ENCODE measurements around the gene CATSPERZ. TPM values are rescaled to one million over a fixed set of nuclear protein-coding genes. Genes with fewer than 3 reads are reported as not detected.

Gene CATSPERZ
- total and polyA plus RNA-seq, 8 donors, result 0.27 to 1.5 (median 0.51) TPM; not detected in 5

DNA sequence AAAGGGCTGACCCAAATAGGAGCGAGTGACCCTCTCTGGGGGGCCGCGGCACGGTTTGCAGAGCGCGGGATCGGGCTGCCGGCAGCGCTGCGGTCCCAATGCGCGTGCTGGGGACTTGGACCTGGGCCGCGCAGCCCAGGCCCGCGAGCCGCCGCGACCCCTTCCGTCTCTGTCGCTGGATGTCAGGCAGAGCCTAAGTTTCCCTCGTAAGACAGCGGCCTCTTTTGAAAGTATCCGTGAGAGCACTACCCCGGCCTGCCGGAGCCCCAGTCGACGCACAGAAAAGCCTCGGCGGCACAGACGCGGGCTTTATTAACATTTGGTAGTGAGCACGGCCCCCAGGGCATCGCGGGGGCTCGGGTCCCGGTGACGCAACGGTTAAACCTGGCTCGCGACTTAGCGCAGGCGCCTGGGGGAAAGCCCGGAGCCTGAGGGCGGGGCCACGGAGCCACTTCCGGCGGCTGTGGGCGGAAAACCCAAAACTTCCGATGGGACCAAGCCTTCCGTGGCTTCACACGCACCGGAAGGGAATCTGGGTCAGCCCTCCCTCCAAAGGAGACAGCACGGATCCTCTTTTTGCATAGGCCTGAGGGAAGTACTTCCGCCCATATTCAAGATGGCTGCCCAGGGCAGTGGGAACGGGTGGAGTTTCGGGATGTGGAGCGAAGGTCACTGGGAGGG lies 30.5 kb upstream of the CATSPERZ start:
- Histone ChIP-seq H3K36me3 (no peaks in the 10 kb centered on the region), H3K27me3 (no peaks in the 10 kb centered on the region), H3K27ac (peak overlapping the region; percentile 87 to 96 (median 96)), H3K4me1 (peaks cover 0 to 14% (median 10%) of the 10 kb centered on the region in 3 donors), H3K4me3 (peak overlapping the region; percentile 63 to 83 (median 70)), H3K9me3 (no peaks in the 10 kb centered on the region)
- FAIRE-seq (peak; percentile 85), DNase-seq (peak; percentile 95 to 99 (median 98)), ATAC-seq (peak; percentile 79 to 87 (median 82))
- TF ChIP-seq, protein P1, sequence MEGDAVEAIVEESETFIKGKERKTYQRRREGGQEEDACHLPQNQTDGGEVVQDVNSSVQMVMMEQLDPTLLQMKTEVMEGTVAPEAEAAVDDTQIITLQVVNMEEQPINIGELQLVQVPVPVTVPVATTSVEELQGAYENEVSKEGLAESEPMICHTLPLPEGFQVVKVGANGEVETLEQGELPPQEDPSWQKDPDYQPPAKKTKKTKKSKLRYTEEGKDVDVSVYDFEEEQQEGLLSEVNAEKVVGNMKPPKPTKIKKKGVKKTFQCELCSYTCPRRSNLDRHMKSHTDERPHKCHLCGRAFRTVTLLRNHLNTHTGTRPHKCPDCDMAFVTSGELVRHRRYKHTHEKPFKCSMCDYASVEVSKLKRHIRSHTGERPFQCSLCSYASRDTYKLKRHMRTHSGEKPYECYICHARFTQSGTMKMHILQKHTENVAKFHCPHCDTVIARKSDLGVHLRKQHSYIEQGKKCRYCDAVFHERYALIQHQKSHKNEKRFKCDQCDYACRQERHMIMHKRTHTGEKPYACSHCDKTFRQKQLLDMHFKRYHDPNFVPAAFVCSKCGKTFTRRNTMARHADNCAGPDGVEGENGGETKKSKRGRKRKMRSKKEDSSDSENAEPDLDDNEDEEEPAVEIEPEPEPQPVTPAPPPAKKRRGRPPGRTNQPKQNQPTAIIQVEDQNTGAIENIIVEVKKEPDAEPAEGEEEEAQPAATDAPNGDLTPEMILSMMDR (IDR thresholded peaks at IDR 0.05), result no peak
- intact Hi-C loops (cut with DNase I), result no loop called here
- 0% methylated on average over 58 of the region's 58 CpGs for WGBS, 2 donors

GRCh38 chr11:64275031-64275800 lies 24.9 kb upstream of the CATSPERZ start:
- no peak for ATAC-seq
- no peak overlapping the region for H3K27ac ChIP-seq
- DNase-seq, result no peak
- TF ChIP-seq, protein P1 (IDR thresholded peaks at IDR 0.05), result no peak
- intact Hi-C loops (cut with DNase I), result no loop called here
- no peaks in the 10 kb centered on the region for H3K9me3 ChIP-seq
- H3K4me1 ChIP-seq, result peaks cover 0 to 5% (median 3%) of the 10 kb centered on the region in 3 donors
- H3K4me3 ChIP-seq, result no peak overlapping the region
- 91 to 92% methylated on average over 15 of the region's 15 CpGs for WGBS, 2 donors
- no peak for FAIRE-seq
- H3K27me3 ChIP-seq, result no peaks in the 10 kb centered on the region
- no peaks in the 10 kb centered on the region for H3K36me3 ChIP-seq

- 73 to 83% methylated on average over 2 of the region's 2 CpGs for WGBS, 2 donors
- H3K27ac ChIP-seq, result no peak overlapping the region
- DNase-seq, result no peak
- H3K4me1 ChIP-seq, result peaks cover 0 to 5% (median 3%) of the 10 kb centered on the region in 3 donors
- TF ChIP-seq, protein P1 (IDR thresholded peaks at IDR 0.05), result no peak
- H3K9me3 ChIP-seq, result no peaks in the 10 kb centered on the region
- no peak overlapping the region for H3K4me3 ChIP-seq
- ATAC-seq, result no peak
- FAIRE-seq, result no peak
- H3K27me3 ChIP-seq, result no peaks in the 10 kb centered on the region
- intact Hi-C loops (cut with DNase I), result no loop called here
- no peaks in the 10 kb centered on the region for H3K36me3 ChIP-seq
Observed at GRCh38 chr11:64275841-64276240, 24.3 kb upstream of the CATSPERZ start.

DNA sequence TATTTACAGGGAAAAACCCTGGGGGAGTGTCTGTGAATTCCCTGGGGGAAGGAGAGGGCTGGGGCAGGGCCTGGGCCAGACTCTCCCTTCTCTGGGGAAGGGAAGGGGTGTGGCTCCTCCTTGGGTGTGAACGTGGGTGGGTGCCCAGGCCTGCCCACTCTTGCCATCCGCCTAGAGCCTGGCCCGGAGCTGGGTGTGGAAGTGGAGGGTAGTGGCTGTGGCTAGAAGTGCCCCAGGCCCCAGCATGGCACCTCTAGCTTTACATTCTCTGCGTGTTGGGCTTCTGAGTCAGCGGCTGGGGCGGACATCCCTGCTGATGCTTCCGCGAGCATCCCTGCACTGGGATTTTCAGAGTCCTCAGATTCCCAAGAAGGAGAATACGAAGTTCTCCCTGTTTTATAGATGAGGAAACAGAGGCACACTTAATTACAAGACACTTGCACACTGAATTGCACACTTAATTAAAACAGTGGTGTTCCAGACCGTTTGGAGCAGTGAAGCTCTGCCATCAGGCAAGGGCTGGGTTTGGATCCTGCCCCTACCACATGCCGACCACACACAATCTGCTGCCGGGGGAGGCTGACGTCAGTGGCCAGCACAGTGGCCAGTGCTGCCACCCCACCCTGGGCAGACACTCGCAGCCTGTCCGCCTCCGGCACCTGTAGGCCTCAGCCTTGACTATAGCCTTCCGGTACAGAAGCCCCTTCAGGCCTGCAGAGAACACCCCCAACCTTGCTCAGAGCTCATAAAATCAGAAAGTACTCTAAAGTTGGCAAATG lies 23.3 kb upstream of the CATSPERZ start:
- intact Hi-C loops (cut with DNase I), result no loop called here
- TF ChIP-seq, protein P1 (IDR thresholded peaks at IDR 0.05), result no peak
- WGBS, 2 donors, result 87 to 92% methylated on average over 17 of the region's 17 CpGs
- H3K9me3 ChIP-seq, result no peaks in the 10 kb centered on the region
- DNase-seq, result peak in 2 of 6 donors; percentile 48 to 56
- peaks cover 0 to 5% (median 3%) of the 10 kb centered on the region in 3 donors for H3K4me1 ChIP-seq
- H3K36me3 ChIP-seq, result no peaks in the 10 kb centered on the region
- H3K27ac ChIP-seq, result no peak overlapping the region
- no peaks in the 10 kb centered on the region for H3K27me3 ChIP-seq
- FAIRE-seq, result no peak
- ATAC-seq, result no peak
- H3K4me3 ChIP-seq, result no peak overlapping the region

All from pancreas (tissue), 10 donors.